Measurements from ENCODE around the gene NCF4. TPM values are rescaled to one million over a fixed set of nuclear protein-coding genes. Genes with fewer than 3 reads are reported as not detected.

The NCF4 gene
- total and polyA plus RNA-seq, 5 experiments from 2014 or later: 0.39 to 3.1 (median 1.7) TPM; not detected in 1

GRCh38 chr22:36904260-36904880, 43.6 kb downstream of the NCF4 start:
- H3K4me1 Mint-ChIP-seq: peaks cover 0 to 2% (median under 1%) of the 10 kb centered on the region in 4 donors
- no peak overlapping the region for H3K27ac Mint-ChIP-seq
- POLR2A ChIA-PET: no interaction called here
- ATAC-seq: no peak
- DNase-seq: no peak
- no peak overlapping the region for H3K4me3 Mint-ChIP-seq
- no peaks in the 10 kb centered on the region for H3K36me3 Mint-ChIP-seq
- H3K27me3 Mint-ChIP-seq: peaks cover 27 to 70% (median 43%) of the 10 kb centered on the region in 5 donors
- peaks cover 0 to 6% (median 0%) of the 10 kb centered on the region in 9 donors for H3K9me3 Mint-ChIP-seq

- Mint-ChIP-seq H3K4me1 (peaks cover 0 to 2% (median 0%) of the 10 kb centered on the region in 4 donors), H3K27ac (no peak overlapping the region), H3K9me3 (peaks cover 0 to under 1% (median 0%) of the 10 kb centered on the region in 9 donors), H3K4me3 (no peak overlapping the region), H3K36me3 (no peaks in the 10 kb centered on the region), H3K27me3 (peaks cover 25 to 68% (median 37%) of the 10 kb centered on the region in 5 donors)
- no peak for ATAC-seq
- no peak for DNase-seq
- POLR2A ChIA-PET: no interaction called here
These were observed 46.7 kb downstream of the NCF4 start for GRCh38 chr22:36907253-36908195.

GRCh38 chr22:36910461-36910860, 49.7 kb downstream of the NCF4 start:
- H3K4me1 Mint-ChIP-seq: peaks cover 0 to 16% (median under 1%) of the 10 kb centered on the region in 4 donors
- no peak overlapping the region for H3K27ac Mint-ChIP-seq
- H3K27me3 Mint-ChIP-seq: peaks cover 21 to 65% (median 29%) of the 10 kb centered on the region in 5 donors
- H3K9me3 Mint-ChIP-seq: no peaks in the 10 kb centered on the region
- H3K4me3 Mint-ChIP-seq: no peak overlapping the region
- H3K36me3 Mint-ChIP-seq: no peaks in the 10 kb centered on the region
- POLR2A ChIA-PET: no interaction called here
- ATAC-seq (no peak), DNase-seq (no peak)

GRCh38 chr22:36911887-36912661, 51.3 kb downstream of the NCF4 start:
- Mint-ChIP-seq H3K4me3 (no peak overlapping the region), H3K4me1 (peaks cover 0 to 16% (median under 1%) of the 10 kb centered on the region in 4 donors), H3K9me3 (no peaks in the 10 kb centered on the region), H3K27ac (no peak overlapping the region), H3K36me3 (no peaks in the 10 kb centered on the region), H3K27me3 (peaks cover 20 to 64% (median 24%) of the 10 kb centered on the region in 5 donors)
- POLR2A ChIA-PET: interaction anchor here (0.6 kb wide), 1 partner anchor 119 kb away, joined by 3 read pairs; no protein-coding TSS in a partner anchor
- DNase-seq: no peak
- no peak for ATAC-seq

GRCh38 chr22:36912694-36913426, 52.1 kb downstream of the NCF4 start:
- POLR2A ChIA-PET: no interaction called here
- peaks cover 13 to 61% (median 25%) of the 10 kb centered on the region in 5 donors for H3K27me3 Mint-ChIP-seq
- peak overlapping the region in 1 of 10 donors; percentile 84 for H3K4me3 Mint-ChIP-seq
- no peaks in the 10 kb centered on the region for H3K36me3 Mint-ChIP-seq
- H3K27ac Mint-ChIP-seq: peak overlapping the region in 2 of 10 donors; percentile 42 to 68
- no peak for DNase-seq
- no peak for ATAC-seq
- H3K4me1 Mint-ChIP-seq: peaks cover 0 to 16% (median under 1%) of the 10 kb centered on the region in 4 donors
- H3K9me3 Mint-ChIP-seq: no peaks in the 10 kb centered on the region

- no peak for DNase-seq
- ATAC-seq: no peak
- POLR2A ChIA-PET: no interaction called here
- Mint-ChIP-seq H3K27ac (peak within 1 kb of the TSS in 2 of 10 donors; percentile 42 to 68), H3K27me3 (peaks cover 11 to 58% (median 25%) of the 10 kb centered on the region in 5 donors), H3K4me3 (peak within 1 kb of the TSS in 2 of 10 donors; percentile 52 to 84), H3K36me3 (no peaks in the 10 kb centered on the region), H3K4me1 (peaks cover 0 to 16% (median under 1%) of the 10 kb centered on the region in 4 donors), H3K9me3 (no peaks in the 10 kb centered on the region)
These were observed 52.9 kb downstream of the NCF4 start, which contains the start of gene CSF2RB for GRCh38 chr22:36913427-36914389. Gene CSF2RB (plus strand): TSS chr22:36913628. CDS start chr22:36922208, 8,580 bp downstream.

GRCh38 chr22:36914390-36914752, 53.6 kb downstream of the NCF4 start:
- Mint-ChIP-seq H3K27me3 (peaks cover 6 to 58% (median 25%) of the 10 kb centered on the region in 5 donors), H3K4me3 (peak overlapping the region in 1 of 10 donors; percentile 84), H3K36me3 (no peaks in the 10 kb centered on the region), H3K4me1 (peaks cover 0 to 16% (median under 1%) of the 10 kb centered on the region in 4 donors), H3K27ac (peak overlapping the region in 1 of 10 donors; percentile 42), H3K9me3 (peaks cover 0 to 5% (median 0%) of the 10 kb centered on the region in 9 donors)
- DNase-seq (no peak), ATAC-seq (no peak)
- POLR2A ChIA-PET: no interaction called here

- POLR2A ChIA-PET: no interaction called here
- no peaks in the 10 kb centered on the region for H3K36me3 Mint-ChIP-seq
- H3K27ac Mint-ChIP-seq: no peak overlapping the region
- no peak overlapping the region for H3K4me3 Mint-ChIP-seq
- H3K4me1 Mint-ChIP-seq: peaks cover 0 to 18% (median under 1%) of the 10 kb centered on the region in 4 donors
- H3K27me3 Mint-ChIP-seq: peaks cover 5 to 58% (median 21%) of the 10 kb centered on the region in 5 donors
- H3K9me3 Mint-ChIP-seq: peaks cover 0 to 5% (median 0%) of the 10 kb centered on the region in 9 donors
- DNase-seq (no peak), ATAC-seq (no peak)
These were observed 55.2 kb downstream of the NCF4 start for GRCh38 chr22:36916034-36916433.

- Mint-ChIP-seq H3K4me1 (peaks cover 0 to 14% (median 0%) of the 10 kb centered on the region in 4 donors), H3K27ac (no peak overlapping the region), H3K4me3 (no peak overlapping the region), H3K9me3 (peaks cover 0 to 5% (median 0%) of the 10 kb centered on the region in 9 donors), H3K27me3 (peaks cover 4 to 38% (median 15%) of the 10 kb centered on the region in 5 donors), H3K36me3 (no peaks in the 10 kb centered on the region)
- DNase-seq (no peak), ATAC-seq (no peak)
- POLR2A ChIA-PET: no interaction called here
These were observed 57.9 kb downstream of the NCF4 start for GRCh38 chr22:36918586-36919284.

GRCh38 chr22:36921309-36922104, 60.7 kb downstream of the NCF4 start:
- no peak overlapping the region for H3K27ac Mint-ChIP-seq
- no peak overlapping the region for H3K4me3 Mint-ChIP-seq
- peaks cover 0 to 5% (median 0%) of the 10 kb centered on the region in 9 donors for H3K9me3 Mint-ChIP-seq
- DNase-seq: no peak
- ATAC-seq: no peak
- peaks cover 12 to 45% (median 20%) of the 10 kb centered on the region in 5 donors for H3K27me3 Mint-ChIP-seq
- peaks cover 0 to 6% (median 1%) of the 10 kb centered on the region in 4 donors for H3K4me1 Mint-ChIP-seq
- H3K36me3 Mint-ChIP-seq: no peaks in the 10 kb centered on the region
- POLR2A ChIA-PET: no interaction called here

Data from naive thymus-derived CD8-positive, alpha-beta T cell (primary cell).